ENCODE measurements around the gene PRPS1.
"Not testable (repeated sequence)": the region's sequence is repeated elsewhere in the genome, so short reads cannot be mapped to it uniquely, and the experiment has no call there.

Gene PRPS1

DNA sequence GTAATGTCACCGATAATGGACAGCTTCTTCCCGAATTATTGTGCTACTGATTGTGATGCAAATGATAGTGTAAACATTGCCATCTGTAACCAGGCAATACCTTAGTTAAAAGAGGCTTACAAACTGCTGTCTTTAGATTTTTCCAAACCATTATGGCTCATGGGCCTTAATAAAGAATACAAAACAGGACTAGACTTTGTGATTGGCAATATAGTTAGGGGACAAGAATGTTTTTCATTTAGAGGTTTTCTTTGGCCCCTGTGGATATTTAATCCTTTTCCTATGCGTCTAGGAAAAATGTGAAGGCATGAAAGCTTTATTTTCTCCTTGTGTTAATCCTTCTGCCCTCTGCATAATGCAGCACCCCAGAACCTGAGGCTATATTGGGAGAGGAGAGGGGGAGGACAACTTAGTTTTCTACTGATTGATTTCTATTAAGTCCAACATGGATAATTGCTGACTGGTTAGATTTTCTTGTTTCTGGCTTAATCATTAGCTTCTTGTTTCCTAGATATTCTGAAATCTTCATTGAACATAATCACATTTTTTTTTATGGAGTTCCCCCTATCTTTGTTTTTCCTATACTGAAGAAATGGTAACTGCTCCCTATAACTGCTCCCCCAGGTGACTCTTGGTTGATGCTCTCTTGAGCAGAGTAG, 1.9 kb downstream of the PRPS1 start:
- DNase-seq, result no peak

DNA sequence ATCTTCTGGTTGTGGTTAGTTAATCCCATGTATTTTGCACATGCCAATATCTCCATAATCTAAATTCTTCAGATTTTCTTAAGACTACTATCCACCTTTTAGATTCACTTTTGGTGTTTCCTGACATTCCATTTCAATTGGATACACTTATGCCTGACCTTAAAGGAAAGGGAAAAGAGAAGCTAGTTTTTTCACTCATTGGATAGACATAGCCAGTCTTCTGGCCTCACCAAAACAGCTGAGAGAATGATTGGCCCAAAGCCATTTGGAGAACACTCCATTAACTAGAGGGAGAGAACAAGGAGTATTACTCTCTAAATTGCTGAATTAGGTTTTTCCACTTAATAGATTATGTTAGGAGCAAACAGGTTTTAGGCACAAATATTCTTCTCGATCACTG, 4.0 kb downstream of the PRPS1 start:
- DNase-seq, result no peak

DNA sequence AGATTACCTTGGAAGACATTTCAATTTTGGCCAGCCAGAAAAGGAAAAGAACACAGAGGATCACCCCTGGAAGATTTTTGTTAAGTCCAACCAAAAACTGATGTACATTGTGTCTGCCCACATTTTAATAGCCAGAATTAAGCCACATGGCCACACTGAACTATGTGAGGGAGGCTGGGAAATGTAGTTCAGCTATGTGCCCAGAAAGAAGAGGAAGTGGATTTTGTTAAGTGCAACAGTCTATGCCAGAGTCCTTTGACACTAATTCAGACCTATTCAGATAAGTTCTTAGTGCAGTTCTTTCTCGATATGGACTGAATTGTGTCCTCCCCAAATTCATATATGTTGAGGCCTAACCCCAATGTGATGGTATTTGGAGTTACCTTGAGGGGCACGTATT, 18.4 kb downstream of the PRPS1 start:
- no peak for DNase-seq

DNA sequence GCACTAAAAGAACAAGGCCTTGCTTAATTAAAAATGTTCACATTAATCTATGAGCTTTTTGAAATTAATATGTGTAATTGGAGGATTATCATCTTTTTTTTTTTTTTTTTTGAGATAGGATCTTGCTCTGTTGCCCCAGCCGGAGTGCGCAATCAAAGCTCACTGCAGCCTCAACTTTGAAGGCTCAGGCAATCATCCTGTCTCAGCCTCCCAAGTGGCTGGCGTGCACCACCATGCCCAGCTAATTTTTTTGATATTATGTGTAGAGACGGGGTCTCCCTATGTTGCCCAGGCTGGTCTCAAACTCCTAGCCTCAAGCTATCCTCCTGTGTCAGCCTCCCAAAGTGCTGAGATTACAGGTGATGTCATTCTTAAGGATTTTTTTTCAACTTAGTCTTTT, 20.0 kb downstream of the PRPS1 start:
- DNase-seq, result no peak

GRCh38 chrX:107654566-107654871, 26.2 kb downstream of the PRPS1 start:
- no peak for DNase-seq

- peak; percentile 3 for DNase-seq
Observed at GRCh38 chrX:107654872-107655761, 26.8 kb downstream of the PRPS1 start.

- DNase-seq, result no peak
Observed at GRCh38 chrX:107656978-107657377, 28.7 kb downstream of the PRPS1 start.

GRCh38 chrX:107658660-107659059, 30.4 kb downstream of the PRPS1 start:
- DNase-seq, result no peak

GRCh38 chrX:107659286-107659685, 31.0 kb downstream of the PRPS1 start:
- DNase-seq, result no peak

DNA sequence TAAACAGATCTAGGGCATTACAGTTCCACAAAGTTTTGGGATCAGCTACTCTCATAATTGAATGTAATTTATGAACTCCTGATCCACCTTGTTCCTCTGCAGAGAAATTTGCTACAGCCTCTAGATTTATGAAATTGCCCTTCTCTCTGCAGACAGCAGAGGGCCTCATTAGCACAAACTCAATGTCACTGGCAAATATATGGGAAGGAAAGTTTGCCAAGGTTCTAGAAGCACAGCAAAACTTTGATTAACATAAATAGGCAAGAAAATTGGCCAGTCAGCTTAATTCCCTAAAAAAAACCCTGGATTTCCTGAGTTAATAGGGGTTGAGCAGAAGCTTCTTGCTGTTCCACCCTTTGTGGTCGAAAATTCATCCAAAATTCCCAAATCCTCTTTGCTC, 31.5 kb downstream of the PRPS1 start:
- no peak for DNase-seq

DNA sequence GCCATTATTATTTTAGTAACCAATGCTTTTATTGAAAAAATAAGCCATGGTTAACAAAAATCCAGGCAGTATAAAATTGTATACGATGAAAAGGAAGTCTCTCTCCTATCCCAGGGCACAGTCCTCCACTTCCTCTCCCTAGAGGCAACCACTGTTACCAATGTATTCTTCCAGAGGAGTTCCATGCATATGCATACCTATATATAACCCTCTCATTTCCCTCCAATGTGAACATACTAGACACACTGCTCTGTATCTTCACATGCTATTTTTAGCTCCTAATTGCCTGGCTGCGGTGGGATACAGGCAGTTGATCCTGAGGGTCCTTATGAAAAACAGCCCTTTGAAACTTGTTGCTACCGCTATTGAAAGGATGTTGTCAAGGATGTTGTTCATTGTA, 33.8 kb downstream of the PRPS1 start:
- no peak for DNase-seq

GRCh38 chrX:107662824-107663223, 34.5 kb downstream of the PRPS1 start:
- DNase-seq, result no peak

- DNase-seq, result no peak
Observed at GRCh38 chrX:107666931-107667330, 38.6 kb downstream of the PRPS1 start.

- no peak for DNase-seq
Observed at GRCh38 chrX:107667426-107667825, 39.1 kb downstream of the PRPS1 start.

DNA sequence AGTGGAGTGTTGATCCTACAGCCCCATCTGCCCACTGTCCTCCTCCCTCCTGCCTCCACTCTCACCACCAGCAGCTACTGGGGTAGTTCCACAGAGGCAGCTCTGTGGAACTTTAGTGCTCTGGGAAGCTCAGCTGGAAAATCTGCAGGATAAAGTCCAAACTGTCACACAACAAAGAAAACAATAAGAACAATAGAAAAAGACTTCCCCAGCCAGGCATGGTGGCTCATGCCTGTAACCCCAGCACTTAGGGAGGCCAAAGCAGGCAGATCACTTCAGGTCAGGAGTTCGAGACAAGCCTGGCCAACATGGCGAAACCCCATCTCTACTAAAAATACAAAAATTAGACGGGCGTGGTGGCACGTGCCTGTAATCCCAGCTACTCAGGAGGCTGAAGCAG, 40.4 kb downstream of the PRPS1 start:
- not testable (repeated sequence) for DNase-seq

DNA sequence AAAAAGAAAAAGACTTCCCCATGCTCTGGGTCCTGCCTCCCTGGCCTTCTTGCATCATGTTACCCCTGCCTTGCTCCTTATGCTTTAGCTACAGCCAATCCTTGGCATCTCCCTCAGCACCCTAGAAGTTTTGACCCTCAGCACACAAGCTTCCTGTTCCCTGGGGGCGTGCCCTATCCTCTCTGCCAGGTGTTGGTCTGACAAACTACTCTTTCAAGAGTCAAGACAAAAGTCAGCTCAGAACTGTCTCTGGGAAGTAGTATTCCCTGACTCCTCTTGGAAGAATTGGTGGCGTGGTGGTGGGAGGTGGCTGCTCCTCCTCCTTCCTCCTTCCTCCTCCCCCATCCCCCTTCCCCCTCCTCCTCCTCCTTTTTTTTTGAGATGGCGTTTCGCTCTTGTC, 41.0 kb downstream of the PRPS1 start:
- DNase-seq, result no peak

DNA sequence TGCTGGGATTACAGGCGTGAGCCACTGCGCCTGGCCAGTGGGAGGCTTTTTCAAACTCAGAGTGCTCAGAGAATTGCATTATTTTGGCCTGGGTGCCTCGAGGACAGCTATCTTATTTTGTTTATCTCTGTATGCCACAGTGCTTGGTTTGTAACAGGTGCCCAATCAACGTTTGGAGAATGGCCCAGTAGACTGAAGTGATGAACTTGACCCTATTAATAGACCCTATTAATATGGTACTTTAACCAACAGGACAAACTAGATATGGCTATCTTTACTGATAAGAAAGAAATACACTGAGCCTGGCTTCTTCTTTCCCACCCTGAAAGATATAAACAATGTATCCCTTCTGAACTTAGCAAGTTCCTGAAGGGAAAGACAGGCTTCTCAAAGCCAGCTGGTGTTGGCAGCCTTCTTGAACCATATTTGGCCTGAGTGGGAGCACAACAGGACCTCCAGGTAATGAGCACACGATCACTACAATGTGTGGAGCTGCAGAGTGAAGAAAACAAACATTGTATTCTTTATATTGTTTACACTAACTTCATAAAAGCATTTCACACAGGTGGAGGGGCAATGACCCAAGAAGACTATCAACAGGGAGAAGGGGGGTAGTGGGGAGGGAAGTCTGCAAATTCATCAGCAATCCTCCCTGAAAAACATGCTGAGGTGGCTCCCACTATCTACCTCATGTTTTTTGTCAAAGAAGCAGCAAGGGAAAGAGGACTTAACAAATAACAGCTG, 41.7 kb downstream of the PRPS1 start:
- DNase-seq, result no peak

GRCh38 chrX:107671256-107671655, 42.9 kb downstream of the PRPS1 start:
- DNase-seq, result not testable (repeated sequence)

DNA sequence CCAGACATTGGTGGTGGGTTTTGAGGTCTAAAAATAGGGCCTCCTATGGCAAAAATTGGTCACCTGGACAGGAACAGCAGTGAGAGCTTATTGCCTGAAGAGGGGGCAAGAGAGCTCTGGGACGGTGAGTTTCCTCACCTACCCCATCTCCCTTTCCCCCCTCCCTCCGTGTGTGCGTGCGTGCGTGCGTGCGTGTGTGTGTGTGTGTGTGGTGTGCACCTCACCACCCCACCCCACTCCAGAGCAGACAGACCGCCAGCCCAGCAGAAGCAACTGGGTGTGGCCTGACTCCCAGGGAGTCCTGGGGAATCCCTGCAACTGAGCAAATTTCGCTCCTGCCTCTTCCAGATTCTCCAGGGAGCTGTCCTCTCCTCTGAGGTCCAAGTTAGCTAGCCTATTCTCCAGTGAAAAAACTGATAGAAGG, 44.7 kb downstream of the PRPS1 start:
- DNase-seq, result no peak

GRCh38 chrX:107673431-107673830, 45.1 kb downstream of the PRPS1 start:
- DNase-seq, result no peak

DNA sequence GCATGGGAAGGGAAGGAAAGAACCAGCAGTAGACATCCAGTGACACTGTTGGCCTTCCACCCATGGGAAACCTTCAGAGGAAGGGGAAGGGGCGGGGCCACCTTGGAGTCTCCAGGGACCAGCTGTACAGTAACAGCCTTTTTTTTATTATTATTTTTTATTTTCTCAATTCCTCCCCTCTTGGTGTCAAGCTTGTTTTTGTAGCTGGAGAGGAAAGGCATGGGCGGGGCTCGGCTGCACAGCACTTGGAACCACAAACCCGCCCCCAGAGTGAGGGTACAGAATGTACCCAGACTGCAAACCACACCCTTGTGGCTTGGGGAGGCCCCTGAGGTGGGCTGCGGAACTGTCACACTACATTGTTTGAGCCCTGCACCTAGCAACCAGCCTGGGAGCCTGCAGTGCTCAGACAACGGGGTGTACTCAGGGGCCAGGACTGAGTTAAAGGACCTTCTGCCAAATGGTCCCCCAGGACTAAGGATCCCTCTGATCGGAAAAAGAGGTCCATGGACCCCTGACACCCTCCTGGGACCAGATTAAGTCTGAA, 45.7 kb downstream of the PRPS1 start:
- peak; percentile 35 for DNase-seq

- DNase-seq, result peak; percentile 60
Observed at GRCh38 chrX:107674480-107675364, 46.4 kb downstream of the PRPS1 start.

- no peak for DNase-seq
Observed at GRCh38 chrX:107675365-107675654, 47.0 kb downstream of the PRPS1 start.

All from NCI-H2171 (cell line).